ENCODE results near the gene MBD5.

DNA sequence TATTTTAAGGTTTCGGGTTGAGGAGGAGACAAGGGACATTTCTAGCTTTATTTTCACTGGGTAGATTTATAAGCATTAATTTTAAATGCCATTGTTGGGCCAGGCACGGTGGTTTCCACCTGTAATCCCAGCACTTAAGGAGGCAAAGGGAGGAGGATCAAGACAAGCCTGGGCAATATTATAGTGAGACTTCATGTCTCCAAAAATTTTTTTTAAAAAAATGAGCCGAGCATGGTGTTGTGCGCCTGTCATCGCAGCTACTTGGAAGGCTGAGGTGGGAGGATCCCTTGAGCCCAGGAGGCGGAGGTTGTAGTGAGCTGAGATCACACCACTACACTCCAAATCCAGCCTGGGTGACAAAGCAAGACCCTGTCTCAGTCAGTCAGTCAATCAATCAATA, 45.0 kb downstream of the MBD5 start:
- TF ChIP-seq, protein P1, sequence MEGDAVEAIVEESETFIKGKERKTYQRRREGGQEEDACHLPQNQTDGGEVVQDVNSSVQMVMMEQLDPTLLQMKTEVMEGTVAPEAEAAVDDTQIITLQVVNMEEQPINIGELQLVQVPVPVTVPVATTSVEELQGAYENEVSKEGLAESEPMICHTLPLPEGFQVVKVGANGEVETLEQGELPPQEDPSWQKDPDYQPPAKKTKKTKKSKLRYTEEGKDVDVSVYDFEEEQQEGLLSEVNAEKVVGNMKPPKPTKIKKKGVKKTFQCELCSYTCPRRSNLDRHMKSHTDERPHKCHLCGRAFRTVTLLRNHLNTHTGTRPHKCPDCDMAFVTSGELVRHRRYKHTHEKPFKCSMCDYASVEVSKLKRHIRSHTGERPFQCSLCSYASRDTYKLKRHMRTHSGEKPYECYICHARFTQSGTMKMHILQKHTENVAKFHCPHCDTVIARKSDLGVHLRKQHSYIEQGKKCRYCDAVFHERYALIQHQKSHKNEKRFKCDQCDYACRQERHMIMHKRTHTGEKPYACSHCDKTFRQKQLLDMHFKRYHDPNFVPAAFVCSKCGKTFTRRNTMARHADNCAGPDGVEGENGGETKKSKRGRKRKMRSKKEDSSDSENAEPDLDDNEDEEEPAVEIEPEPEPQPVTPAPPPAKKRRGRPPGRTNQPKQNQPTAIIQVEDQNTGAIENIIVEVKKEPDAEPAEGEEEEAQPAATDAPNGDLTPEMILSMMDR (IDR thresholded peaks at IDR 0.05) = no peak
- TF ChIP-seq POLR2A (IDR thresholded peaks at IDR 0.05) = no peak
